Measurements from ENCODE around the gene FGFR3. TPM values are rescaled to one million over a fixed set of nuclear protein-coding genes. Genes with fewer than 3 reads are reported as not detected.

FGFR3 gene
- polyA plus RNA-seq, 1 donor from 2014 or later: 0.48 TPM

GRCh38 chr4:1749826-1750225 lies 43.3 kb upstream of the FGFR3 start:
- H4K20me1 ChIP-seq (ENCODE audit: insufficient read depth): no peaks in the 10 kb centered on the region
- H3K79me2 ChIP-seq (replicated peaks; ENCODE audit: insufficient read depth, low read length): no peaks in the 10 kb centered on the region
- H3K27me3 ChIP-seq (ENCODE audit: insufficient read depth, low read depth, low read length): no peaks in the 10 kb centered on the region
- no peak overlapping the region for H3K9ac ChIP-seq (ENCODE audit: low read length)
- H3F3A ChIP-seq (ENCODE audit: insufficient read depth, low read length, poor library complexity, severe bottlenecking): no peaks in the 10 kb centered on the region
- H3K36me3 ChIP-seq (ENCODE audit: insufficient read depth, low read length): no peaks in the 10 kb centered on the region
- TF ChIP-seq EZH2 (IDR thresholded peaks at IDR 0.05; ENCODE audit: borderline replicate concordance, insufficient read depth, low read length, poor library complexity, severe bottlenecking): no peak
- no peak for TF ChIP-seq MXI1 (conservative IDR thresholded peaks at IDR 0.05; ENCODE audit: poor library complexity, severe bottlenecking)
- TF ChIP-seq, protein P1, sequence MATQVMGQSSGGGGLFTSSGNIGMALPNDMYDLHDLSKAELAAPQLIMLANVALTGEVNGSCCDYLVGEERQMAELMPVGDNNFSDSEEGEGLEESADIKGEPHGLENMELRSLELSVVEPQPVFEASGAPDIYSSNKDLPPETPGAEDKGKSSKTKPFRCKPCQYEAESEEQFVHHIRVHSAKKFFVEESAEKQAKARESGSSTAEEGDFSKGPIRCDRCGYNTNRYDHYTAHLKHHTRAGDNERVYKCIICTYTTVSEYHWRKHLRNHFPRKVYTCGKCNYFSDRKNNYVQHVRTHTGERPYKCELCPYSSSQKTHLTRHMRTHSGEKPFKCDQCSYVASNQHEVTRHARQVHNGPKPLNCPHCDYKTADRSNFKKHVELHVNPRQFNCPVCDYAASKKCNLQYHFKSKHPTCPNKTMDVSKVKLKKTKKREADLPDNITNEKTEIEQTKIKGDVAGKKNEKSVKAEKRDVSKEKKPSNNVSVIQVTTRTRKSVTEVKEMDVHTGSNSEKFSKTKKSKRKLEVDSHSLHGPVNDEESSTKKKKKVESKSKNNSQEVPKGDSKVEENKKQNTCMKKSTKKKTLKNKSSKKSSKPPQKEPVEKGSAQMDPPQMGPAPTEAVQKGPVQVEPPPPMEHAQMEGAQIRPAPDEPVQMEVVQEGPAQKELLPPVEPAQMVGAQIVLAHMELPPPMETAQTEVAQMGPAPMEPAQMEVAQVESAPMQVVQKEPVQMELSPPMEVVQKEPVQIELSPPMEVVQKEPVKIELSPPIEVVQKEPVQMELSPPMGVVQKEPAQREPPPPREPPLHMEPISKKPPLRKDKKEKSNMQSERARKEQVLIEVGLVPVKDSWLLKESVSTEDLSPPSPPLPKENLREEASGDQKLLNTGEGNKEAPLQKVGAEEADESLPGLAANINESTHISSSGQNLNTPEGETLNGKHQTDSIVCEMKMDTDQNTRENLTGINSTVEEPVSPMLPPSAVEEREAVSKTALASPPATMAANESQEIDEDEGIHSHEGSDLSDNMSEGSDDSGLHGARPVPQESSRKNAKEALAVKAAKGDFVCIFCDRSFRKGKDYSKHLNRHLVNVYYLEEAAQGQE (IDR thresholded peaks at IDR 0.05; ENCODE audit: borderline replicate concordance): no peak
- no peak for TF ChIP-seq SMC3 (conservative IDR thresholded peaks at IDR 0.05; ENCODE audit: poor library complexity)
- TF ChIP-seq TAF1 (IDR thresholded peaks at IDR 0.05; ENCODE audit: low read depth): no peak
- TF ChIP-seq RAD21 (conservative IDR thresholded peaks at IDR 0.05): no peak
- no peak for TF ChIP-seq POLR2AphosphoS5 (IDR thresholded peaks at IDR 0.05)
- TF ChIP-seq, protein P2, sequence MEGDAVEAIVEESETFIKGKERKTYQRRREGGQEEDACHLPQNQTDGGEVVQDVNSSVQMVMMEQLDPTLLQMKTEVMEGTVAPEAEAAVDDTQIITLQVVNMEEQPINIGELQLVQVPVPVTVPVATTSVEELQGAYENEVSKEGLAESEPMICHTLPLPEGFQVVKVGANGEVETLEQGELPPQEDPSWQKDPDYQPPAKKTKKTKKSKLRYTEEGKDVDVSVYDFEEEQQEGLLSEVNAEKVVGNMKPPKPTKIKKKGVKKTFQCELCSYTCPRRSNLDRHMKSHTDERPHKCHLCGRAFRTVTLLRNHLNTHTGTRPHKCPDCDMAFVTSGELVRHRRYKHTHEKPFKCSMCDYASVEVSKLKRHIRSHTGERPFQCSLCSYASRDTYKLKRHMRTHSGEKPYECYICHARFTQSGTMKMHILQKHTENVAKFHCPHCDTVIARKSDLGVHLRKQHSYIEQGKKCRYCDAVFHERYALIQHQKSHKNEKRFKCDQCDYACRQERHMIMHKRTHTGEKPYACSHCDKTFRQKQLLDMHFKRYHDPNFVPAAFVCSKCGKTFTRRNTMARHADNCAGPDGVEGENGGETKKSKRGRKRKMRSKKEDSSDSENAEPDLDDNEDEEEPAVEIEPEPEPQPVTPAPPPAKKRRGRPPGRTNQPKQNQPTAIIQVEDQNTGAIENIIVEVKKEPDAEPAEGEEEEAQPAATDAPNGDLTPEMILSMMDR (IDR thresholded peaks at IDR 0.05; ENCODE audit: poor library complexity, severe bottlenecking): no peak
- no peak for TF ChIP-seq EP300 (conservative IDR thresholded peaks at IDR 0.05; ENCODE audit: poor library complexity, severe bottlenecking)
- H3K9me3 ChIP-seq (ENCODE audit: low read length): no peaks in the 10 kb centered on the region
- no peak overlapping the region for H3K4me3 ChIP-seq (ENCODE audit: low read length)
- H3K27ac ChIP-seq (ENCODE audit: low read length): no peak overlapping the region
- H3K9me2 ChIP-seq (ENCODE audit: insufficient read depth, low read length): no peaks in the 10 kb centered on the region
- no peak overlapping the region for H2AFZ ChIP-seq (ENCODE audit: low read depth, low read length)
- H3K4me2 ChIP-seq (ENCODE audit: low read length): no peak overlapping the region

DNA sequence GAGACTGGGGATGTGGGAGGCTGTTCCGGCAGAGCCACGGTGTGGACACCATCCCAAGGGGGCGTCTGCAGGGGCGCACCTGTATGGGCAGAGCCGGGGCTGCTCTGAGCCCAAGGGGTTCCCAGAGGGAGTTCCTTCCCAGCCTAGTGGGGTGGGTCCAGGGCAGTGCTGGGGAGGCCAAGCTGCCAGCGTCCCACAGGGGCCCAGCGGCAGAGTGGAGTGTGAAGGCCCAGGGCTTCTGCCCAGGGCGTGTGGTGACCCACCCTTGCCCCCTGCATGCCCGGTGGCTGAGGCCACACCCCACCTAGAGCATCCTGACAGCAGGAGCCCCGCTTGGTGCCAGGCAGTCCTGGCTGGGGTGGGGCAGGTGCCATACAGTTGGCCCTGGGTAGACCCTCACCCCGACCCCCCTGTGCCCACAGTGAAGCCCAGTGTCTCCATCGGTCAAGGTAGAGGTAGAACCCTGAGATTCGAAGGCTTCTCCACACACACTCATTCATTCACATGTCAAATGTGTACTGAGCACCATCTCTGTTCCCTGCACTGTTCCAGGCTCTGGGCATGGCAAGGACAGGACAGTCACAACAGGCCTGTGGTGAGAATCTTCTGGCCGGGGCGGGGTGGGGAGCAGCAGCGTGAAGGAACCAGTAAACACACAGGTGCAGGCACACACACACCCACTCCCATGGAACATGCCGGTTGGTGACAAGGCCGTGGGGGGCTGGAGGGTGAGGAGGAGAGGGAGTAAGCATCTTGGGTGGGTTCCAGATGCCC lies 42.5 kb upstream of the FGFR3 start:
- H3K27me3 ChIP-seq (ENCODE audit: insufficient read depth, low read depth, low read length): no peaks in the 10 kb centered on the region

More for the DNA sequence above, 42.5 kb upstream of the FGFR3 start:
- no peaks in the 10 kb centered on the region for H3F3A ChIP-seq (ENCODE audit: insufficient read depth, low read length, poor library complexity, severe bottlenecking)
- H4K20me1 ChIP-seq (ENCODE audit: insufficient read depth): no peaks in the 10 kb centered on the region
- no peaks in the 10 kb centered on the region for H3K36me3 ChIP-seq (ENCODE audit: insufficient read depth, low read length)
- no peak overlapping the region for H3K27ac ChIP-seq (ENCODE audit: low read length)
- no peaks in the 10 kb centered on the region for H3K9me3 ChIP-seq (ENCODE audit: low read length)
- no peaks in the 10 kb centered on the region for H3K79me2 ChIP-seq (replicated peaks; ENCODE audit: insufficient read depth, low read length)
- H2AFZ ChIP-seq (ENCODE audit: low read depth, low read length): no peak overlapping the region
- no peak overlapping the region for H3K4me2 ChIP-seq (ENCODE audit: low read length)
- no peak overlapping the region for H3K4me3 ChIP-seq (ENCODE audit: low read length)
- TF ChIP-seq, protein P1 (IDR thresholded peaks at IDR 0.05; ENCODE audit: borderline replicate concordance): no peak
- H3K9ac ChIP-seq (ENCODE audit: low read length): no peak overlapping the region
- H3K9me2 ChIP-seq (ENCODE audit: insufficient read depth, low read length): no peaks in the 10 kb centered on the region
